ENCODE measurements around the gene GREB1. TPM values are rescaled to one million over a fixed set of nuclear protein-coding genes. Genes with fewer than 3 reads are reported as not detected.

Gene GREB1
- total RNA-seq, 1 donor from 2014 or later, result 50.5 TPM

GRCh38 chr2:11615209-11615608 is 81.4 kb downstream of the GREB1 start:
- no peak overlapping the region for H3K27ac Mint-ChIP-seq
- TF ChIP-seq, protein P1, sequence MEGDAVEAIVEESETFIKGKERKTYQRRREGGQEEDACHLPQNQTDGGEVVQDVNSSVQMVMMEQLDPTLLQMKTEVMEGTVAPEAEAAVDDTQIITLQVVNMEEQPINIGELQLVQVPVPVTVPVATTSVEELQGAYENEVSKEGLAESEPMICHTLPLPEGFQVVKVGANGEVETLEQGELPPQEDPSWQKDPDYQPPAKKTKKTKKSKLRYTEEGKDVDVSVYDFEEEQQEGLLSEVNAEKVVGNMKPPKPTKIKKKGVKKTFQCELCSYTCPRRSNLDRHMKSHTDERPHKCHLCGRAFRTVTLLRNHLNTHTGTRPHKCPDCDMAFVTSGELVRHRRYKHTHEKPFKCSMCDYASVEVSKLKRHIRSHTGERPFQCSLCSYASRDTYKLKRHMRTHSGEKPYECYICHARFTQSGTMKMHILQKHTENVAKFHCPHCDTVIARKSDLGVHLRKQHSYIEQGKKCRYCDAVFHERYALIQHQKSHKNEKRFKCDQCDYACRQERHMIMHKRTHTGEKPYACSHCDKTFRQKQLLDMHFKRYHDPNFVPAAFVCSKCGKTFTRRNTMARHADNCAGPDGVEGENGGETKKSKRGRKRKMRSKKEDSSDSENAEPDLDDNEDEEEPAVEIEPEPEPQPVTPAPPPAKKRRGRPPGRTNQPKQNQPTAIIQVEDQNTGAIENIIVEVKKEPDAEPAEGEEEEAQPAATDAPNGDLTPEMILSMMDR (conservative IDR thresholded peaks at IDR 0.05), result no peak
- H3K4me3 Mint-ChIP-seq, result no peak overlapping the region
- H3K9me3 Mint-ChIP-seq, result no peaks in the 10 kb centered on the region
- H3K27me3 Mint-ChIP-seq, result no peaks in the 10 kb centered on the region
- H3K36me3 Mint-ChIP-seq, result peaks cover 10% of the 10 kb centered on the region
- DNase-seq (ENCODE audit: extremely low spot score, unreplicated experiment), result no peak
- no peaks in the 10 kb centered on the region for H3K4me1 Mint-ChIP-seq (ENCODE audit: unreplicated experiment)

DNA sequence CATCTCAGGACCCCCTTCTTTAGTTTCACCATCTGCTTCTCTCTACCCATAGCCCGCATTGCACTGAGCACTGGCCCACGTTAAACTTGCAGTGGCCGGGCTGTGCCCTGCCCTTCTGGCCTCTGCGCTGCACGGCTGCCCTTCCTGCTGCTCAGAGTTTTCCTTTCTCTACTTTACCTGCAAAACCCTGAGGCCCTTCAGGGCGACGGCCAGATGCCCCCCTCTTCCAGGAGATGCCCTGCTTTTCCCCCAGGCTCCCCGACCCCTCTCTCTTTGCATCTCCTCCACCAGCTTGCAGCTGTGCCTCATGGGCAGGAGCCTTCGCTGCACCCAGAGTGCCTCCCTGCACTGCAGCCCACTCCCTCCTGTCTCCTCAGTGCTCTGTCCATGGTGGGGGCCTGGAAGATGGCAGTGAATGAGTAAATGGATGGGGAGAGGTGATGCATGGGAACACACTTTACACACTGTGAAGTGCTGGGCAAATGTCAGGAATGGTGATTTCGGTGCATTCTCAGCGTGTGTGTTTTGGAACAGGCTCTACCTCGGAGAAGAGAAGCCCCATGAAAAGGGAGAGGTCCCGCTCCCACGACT is 82.3 kb downstream of the GREB1 start:
- TF ChIP-seq, protein P1 (conservative IDR thresholded peaks at IDR 0.05), result no peak
- Mint-ChIP-seq H3K36me3 (peaks cover 10% of the 10 kb centered on the region), H3K4me3 (no peak overlapping the region), H3K27ac (no peak overlapping the region), H3K4me1 (ENCODE audit: unreplicated experiment) (no peaks in the 10 kb centered on the region), H3K9me3 (no peaks in the 10 kb centered on the region), H3K27me3 (no peaks in the 10 kb centered on the region)
- no peak for DNase-seq (ENCODE audit: extremely low spot score, unreplicated experiment)

GRCh38 chr2:11616851-11617415 is 83.1 kb downstream of the GREB1 start:
- no peaks in the 10 kb centered on the region for H3K27me3 Mint-ChIP-seq
- no peaks in the 10 kb centered on the region for H3K9me3 Mint-ChIP-seq
- H3K36me3 Mint-ChIP-seq, result peaks cover 6% of the 10 kb centered on the region
- TF ChIP-seq, protein P1 (conservative IDR thresholded peaks at IDR 0.05), result no peak
- no peak overlapping the region for H3K4me3 Mint-ChIP-seq
- H3K27ac Mint-ChIP-seq, result no peak overlapping the region
- H3K4me1 Mint-ChIP-seq (ENCODE audit: unreplicated experiment), result no peaks in the 10 kb centered on the region
- no peak for DNase-seq (ENCODE audit: extremely low spot score, unreplicated experiment)

GRCh38 chr2:11617527-11617926 is 83.7 kb downstream of the GREB1 start:
- Mint-ChIP-seq H3K9me3 (no peaks in the 10 kb centered on the region), H3K27ac (no peak overlapping the region), H3K27me3 (no peaks in the 10 kb centered on the region)

GRCh38 chr2:11617984-11618707 is 84.3 kb downstream of the GREB1 start:
- Mint-ChIP-seq H3K4me1 (ENCODE audit: unreplicated experiment) (no peaks in the 10 kb centered on the region), H3K27me3 (no peaks in the 10 kb centered on the region), H3K9me3 (no peaks in the 10 kb centered on the region), H3K36me3 (peaks cover 6% of the 10 kb centered on the region), H3K4me3 (no peak overlapping the region), H3K27ac (no peak overlapping the region)
- no peak for DNase-seq (ENCODE audit: extremely low spot score, unreplicated experiment)
- TF ChIP-seq, protein P1 (conservative IDR thresholded peaks at IDR 0.05), result no peak

More at GRCh38 chr2:11617527-11617926, 83.7 kb downstream of the GREB1 start:
- no peak for DNase-seq (ENCODE audit: extremely low spot score, unreplicated experiment)
- peaks cover 6% of the 10 kb centered on the region for H3K36me3 Mint-ChIP-seq
- H3K4me3 Mint-ChIP-seq, result no peak overlapping the region
- TF ChIP-seq, protein P1 (conservative IDR thresholded peaks at IDR 0.05), result no peak
- H3K4me1 Mint-ChIP-seq (ENCODE audit: unreplicated experiment), result no peaks in the 10 kb centered on the region
